CD4-positive, alpha-beta T cell treated with Interferon alpha-2 for 1 hour (primary cell): ENCODE results near the gene SLTM.
A peak's percentile ranks its signal among the peaks of the same experiment; 100 is the strongest.
"Not testable (repeated sequence)": the region's sequence is repeated elsewhere in the genome, so short reads cannot be mapped to it uniquely, and the experiment has no call there.

Source experiments
- DNase-seq, 2 donors: peaks; one replicate each; pipeline ENCODE4 v3.0.0-alpha.2; 2020 to 2022

The SLTM gene

GRCh38 chr15:58926823-58927222 is 6.7 kb downstream of the SLTM start:
- DNase-seq = no peak

- DNase-seq = no peak
Observed at GRCh38 chr15:58924327-58924726, 9.2 kb downstream of the SLTM start.

GRCh38 chr15:58923696-58924300 is 9.7 kb downstream of the SLTM start:
- no peak for DNase-seq

- DNase-seq = no peak
Observed at GRCh38 chr15:58923284-58923683, 10.2 kb downstream of the SLTM start.

- DNase-seq = no peak
Observed at GRCh38 chr15:58921267-58921790, 12.2 kb downstream of the SLTM start.

- DNase-seq = not testable (repeated sequence)
Observed at GRCh38 chr15:58920447-58920846, 13.0 kb downstream of the SLTM start.

- no peak for DNase-seq
Observed at GRCh38 chr15:58919232-58919631, 14.2 kb downstream of the SLTM start.

DNA sequence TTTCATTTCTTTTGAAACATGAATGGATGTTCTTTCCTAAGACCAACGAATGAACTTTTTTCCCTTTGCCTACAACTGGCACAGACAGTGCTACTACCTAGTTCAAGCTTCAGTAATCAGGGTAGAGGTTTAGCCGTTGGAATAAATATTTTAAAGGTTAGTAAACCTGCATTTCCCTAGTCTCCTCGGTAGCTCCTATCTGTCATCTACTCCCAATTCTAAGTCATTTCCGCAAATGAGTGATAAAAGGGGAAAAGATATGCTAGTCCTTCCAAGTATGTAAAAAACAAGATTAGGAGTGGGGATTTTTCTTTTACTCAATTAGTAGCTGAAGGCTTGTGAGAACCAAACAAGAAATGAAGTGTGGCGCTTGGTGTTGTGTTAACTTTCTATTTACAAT is 15.2 kb downstream of the SLTM start:
- DNase-seq = no peak

- not testable (repeated sequence) for DNase-seq
Observed at GRCh38 chr15:58917613-58918129, 15.8 kb downstream of the SLTM start.

DNA sequence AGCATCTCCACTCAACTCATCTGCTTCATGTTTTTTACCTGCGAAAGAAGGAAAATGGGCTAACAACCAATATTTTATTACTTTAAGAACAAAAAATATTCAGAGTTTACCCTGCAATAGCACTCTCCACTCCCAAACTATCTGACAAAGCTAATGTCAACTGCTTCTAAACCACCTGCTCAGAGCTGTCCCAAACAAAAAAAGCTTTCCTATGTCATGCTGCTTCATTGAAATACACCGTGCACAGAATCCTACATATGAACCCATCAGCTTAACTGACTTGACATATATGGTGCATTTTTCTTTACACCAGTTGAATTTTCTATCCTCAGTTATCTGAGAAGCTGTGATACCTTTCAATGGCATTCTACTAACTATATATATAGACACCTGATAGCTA is 16.5 kb downstream of the SLTM start:
- no peak for DNase-seq

GRCh38 chr15:58910456-58910855 is 23.0 kb downstream of the SLTM start:
- DNase-seq = no peak

DNA sequence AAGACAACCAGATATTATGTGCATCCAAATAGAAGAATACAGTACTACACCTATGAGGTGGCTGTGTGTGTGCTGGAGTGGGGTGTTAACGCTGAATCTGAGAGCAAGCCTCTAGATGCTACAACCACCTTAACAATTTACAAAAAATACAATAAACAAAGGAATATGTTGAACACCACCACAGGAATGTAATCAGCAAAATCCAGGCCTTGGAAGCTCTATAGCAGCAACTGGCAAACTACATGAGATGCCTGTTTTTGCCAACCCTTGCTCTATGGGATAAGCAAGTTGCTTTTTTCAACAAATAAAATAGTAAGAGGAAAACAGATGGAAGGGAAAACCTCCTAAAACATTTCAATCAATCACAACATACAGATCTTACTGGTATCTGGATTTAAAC is 23.9 kb downstream of the SLTM start:
- DNase-seq = no peak

GRCh38 chr15:58908550-58909309 is 24.7 kb downstream of the SLTM start:
- DNase-seq = peak in 1 of 2 donors; percentile 17

DNA sequence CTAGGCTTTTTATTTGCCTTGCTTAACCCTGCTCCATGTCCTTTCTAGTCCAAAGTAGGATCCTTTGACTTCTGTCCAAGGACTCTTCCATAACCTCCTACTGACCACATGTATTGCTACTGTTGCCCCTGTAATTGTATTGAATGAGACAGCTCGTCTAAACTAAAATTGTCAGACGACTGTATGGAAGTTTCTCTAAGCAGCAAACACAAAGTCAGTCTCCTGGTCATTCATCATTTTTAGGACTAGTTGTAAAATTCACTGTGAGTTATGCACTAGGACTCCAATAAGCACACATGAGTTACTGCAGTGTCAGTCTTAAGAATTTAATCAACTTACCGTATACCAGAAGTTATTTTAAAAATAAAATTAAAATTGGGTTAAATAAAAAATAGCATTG is 32.8 kb downstream of the SLTM start:
- DNase-seq = no peak

DNA sequence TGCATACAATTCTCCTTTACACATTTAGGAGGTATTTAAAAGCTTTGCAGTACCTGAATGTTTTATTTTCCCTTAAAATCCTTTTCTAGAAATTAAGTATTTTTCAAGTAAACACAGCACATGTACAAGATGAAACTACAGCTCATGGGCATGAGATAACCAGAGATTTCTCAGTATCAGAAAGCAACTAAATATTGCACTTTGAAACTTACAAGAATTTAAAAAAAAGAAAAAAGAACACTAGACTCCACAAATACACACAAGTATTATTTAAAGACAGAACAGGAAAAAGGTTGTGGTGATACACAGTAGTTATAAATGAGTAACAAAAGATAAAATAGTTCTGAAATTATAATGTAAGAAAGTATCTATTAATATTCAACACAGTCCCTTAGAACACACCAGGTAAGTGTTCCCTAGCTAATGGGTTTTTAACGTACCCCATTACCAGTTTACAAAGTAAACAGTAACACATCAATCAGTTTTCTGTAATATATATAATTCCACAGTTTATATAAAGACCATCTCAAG is 35.3 kb downstream of the SLTM start:
- no peak for DNase-seq

DNA sequence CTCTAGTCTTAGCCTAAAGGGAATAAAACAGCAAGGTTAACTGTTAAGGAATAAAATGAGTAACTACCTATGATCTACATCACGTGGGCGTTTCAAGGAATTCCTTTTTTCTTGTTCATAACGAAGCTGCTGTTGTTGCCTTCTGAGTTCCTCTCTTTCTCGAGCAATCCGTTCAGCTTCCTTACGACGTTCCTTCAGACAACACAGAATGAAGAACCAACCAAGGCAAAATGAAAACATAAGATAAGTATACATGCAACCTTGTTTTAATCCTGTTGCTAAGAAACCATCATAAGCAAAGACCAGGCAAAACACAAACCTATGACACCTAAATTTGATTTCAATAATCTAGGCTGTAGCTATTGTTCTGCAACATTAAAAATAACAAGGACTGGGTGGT is 44.1 kb downstream of the SLTM start:
- DNase-seq = no peak

- DNase-seq = no peak
Observed at GRCh38 chr15:58886921-58887320, 46.6 kb downstream of the SLTM start.

- DNase-seq = not testable (repeated sequence)
Observed at GRCh38 chr15:58883926-58884325, 49.6 kb downstream of the SLTM start.

DNA sequence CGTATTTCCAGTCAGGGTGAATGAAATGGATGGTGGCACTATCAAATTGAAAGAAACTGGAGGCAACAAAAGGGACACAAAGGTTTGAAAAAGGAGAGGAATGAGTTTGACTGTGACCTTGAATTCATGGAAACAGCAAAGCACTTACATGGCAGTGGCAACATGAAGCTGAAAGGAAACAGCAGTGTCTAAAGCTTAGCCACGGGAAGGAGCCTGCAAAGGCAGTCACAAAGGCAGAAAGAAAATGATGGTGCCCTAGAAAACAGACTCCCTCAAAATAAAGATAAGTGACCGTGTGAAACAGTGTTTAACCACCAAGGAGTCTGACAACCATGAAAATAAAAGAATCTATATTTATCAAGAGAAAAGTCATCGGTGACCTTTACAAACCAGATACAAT is 51.2 kb downstream of the SLTM start:
- no peak for DNase-seq

- no peak for DNase-seq
Observed at GRCh38 chr15:58880320-58880719, 53.2 kb downstream of the SLTM start.

DNA sequence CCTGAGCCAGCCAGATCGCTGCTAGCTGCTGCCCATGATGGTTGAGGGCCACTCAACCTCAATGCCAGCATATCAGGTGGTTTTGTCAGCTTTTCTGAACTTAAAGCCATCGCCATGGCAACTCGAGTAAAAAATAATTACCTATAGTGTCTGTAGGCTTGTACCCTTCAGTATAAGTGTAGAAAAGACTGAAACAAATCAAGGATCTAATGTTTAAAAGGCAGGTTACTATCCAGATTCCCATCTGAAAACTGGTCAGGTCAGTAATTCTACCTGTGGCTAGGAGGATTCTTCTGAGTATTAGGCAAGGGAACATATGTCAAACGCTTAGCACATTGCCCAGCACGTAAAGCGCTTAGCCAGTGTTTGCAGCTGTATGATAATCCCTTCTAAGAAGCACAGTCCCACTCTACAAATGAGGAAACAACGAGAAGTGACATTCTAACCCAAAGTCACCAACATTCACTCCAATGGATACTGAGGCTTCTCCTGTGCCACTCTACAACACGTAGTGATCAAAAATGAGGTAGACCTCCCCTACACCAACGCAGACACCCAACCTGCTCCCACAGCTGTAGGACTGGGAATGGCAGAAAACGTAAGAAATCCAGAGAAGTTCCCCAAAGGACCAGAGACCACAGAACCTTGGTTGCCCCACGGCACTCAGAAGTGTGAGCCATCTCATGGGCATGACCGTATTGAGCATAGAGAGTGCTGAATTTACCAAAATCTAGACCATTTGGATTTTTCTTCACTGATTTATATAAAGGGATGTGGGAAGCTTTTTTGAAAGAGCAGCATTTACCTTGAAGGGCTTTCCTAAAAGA is 55.3 kb downstream of the SLTM start:
- DNase-seq = no peak

DNA sequence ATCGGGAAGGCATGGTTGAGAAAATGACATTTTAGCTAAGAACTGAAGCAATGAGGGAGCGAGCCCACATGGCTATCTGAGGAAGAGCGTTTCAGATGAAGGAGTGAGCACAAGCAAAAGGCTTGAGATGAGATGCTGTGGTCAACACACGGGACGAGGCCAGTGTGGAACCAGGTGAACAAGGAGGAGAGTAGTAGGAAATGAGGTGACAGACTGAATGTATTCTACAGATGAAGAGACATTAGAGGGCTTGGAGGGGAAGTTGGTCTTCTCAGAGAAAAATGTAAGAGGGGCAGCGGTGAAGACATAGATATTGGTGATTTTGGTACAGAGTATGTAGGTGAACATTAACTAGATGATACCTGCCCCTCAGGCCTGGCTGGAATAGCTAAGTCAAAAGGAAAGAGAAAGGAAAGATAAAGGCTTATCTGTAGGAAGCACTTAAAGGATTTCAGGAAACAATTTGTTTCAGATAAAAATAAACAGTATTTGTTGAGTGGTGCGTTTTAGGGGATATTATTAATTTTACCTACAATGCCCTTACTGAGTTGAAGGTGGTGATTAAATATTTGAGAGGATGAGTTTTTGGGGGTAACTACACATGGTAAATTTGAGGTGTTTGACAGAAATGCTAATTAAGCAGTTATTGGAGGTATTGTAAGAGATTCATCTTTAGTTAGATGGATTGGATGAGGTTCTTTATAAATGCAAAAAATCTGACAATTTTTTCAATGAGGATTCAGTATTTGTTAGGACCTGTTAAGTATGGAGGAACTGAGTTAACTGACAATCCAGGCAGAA is 57.0 kb downstream of the SLTM start:
- DNase-seq = no peak
